Stimulated activated naive CD8-positive, alpha-beta T cell treated with anti-CD3 and anti-CD28 coated beads, Interleukin-15, amount 100 ng/mL, for 72 hours (primary cell): ENCODE measurements around the gene DIPK1C.

Experiments used
- ATAC-seq: fragments of 150-1000 bp; cut with Tn5 transposase; 2 replicates; pipeline ENCODE4 v1.10.0; 2021; ENCODE audit warnings: mild to moderate bottlenecking, moderate library complexity
- DNase-seq, 2 donors: peaks; one replicate each; pipeline ENCODE4 v3.0.0; 2021 to 2022
- H3K27ac Mint-ChIP-seq, 2 donors: one replicate each; pipeline ENCODE4 v1.8.0; 2022; ENCODE audit warnings: mild to moderate bottlenecking in 2 of 2, mixed read lengths in 2 of 2, moderate library complexity in 2 of 2
- H3K27me3 Mint-ChIP-seq: one replicate; pipeline ENCODE4 v1.8.0; 2022; ENCODE audit warnings: mixed read lengths
- H3K4me1 Mint-ChIP-seq: one replicate; pipeline ENCODE4 v1.8.0; 2022; ENCODE audit warnings: mild to moderate bottlenecking, mixed read lengths
- H3K4me3 Mint-ChIP-seq, 2 donors: one replicate each; pipeline ENCODE4 v1.8.0; 2022; ENCODE audit warnings: mild to moderate bottlenecking in 2 of 2, mixed read lengths in 2 of 2, moderate library complexity in 1 of 2
- H3K9me3 Mint-ChIP-seq, 2 donors: one replicate each; pipeline ENCODE4 v1.8.0; 2022; ENCODE audit warnings: mixed read lengths in 2 of 2

Gene DIPK1C

GRCh38 chr18:74397572-74397971, 59.5 kb downstream of the DIPK1C start:
- no peak for DNase-seq
- no peak for ATAC-seq
- H3K27me3 Mint-ChIP-seq = no peaks in the 10 kb centered on the region
- H3K4me1 Mint-ChIP-seq = no peaks in the 10 kb centered on the region
- no peak overlapping the region for H3K4me3 Mint-ChIP-seq
- no peak overlapping the region for H3K27ac Mint-ChIP-seq
- H3K9me3 Mint-ChIP-seq = no peaks in the 10 kb centered on the region

GRCh38 chr18:74396171-74397169, 60.6 kb downstream of the DIPK1C start:
- H3K4me1 Mint-ChIP-seq = no peaks in the 10 kb centered on the region
- H3K27me3 Mint-ChIP-seq = no peaks in the 10 kb centered on the region
- H3K27ac Mint-ChIP-seq = no peak overlapping the region
- no peak overlapping the region for H3K4me3 Mint-ChIP-seq
- no peak for DNase-seq
- no peaks in the 10 kb centered on the region for H3K9me3 Mint-ChIP-seq
- no peak for ATAC-seq

- no peak overlapping the region for H3K27ac Mint-ChIP-seq
- ATAC-seq = no peak
- H3K4me3 Mint-ChIP-seq = no peak overlapping the region
- no peaks in the 10 kb centered on the region for H3K9me3 Mint-ChIP-seq
- H3K4me1 Mint-ChIP-seq = peaks cover 7% of the 10 kb centered on the region
- no peak for DNase-seq
- H3K27me3 Mint-ChIP-seq = no peaks in the 10 kb centered on the region
Measured at GRCh38 chr18:74395648-74396154, 61.4 kb downstream of the DIPK1C start.

GRCh38 chr18:74395006-74395405, 62.1 kb downstream of the DIPK1C start:
- H3K9me3 Mint-ChIP-seq = no peaks in the 10 kb centered on the region
- no peak overlapping the region for H3K27ac Mint-ChIP-seq
- no peak overlapping the region for H3K4me3 Mint-ChIP-seq
- no peaks in the 10 kb centered on the region for H3K27me3 Mint-ChIP-seq
- ATAC-seq (no peak), DNase-seq (no peak)
- H3K4me1 Mint-ChIP-seq = peaks cover 14% of the 10 kb centered on the region

GRCh38 chr18:74392323-74392722, 64.8 kb downstream of the DIPK1C start:
- Mint-ChIP-seq H3K9me3 (no peaks in the 10 kb centered on the region), H3K27ac (no peak overlapping the region), H3K27me3 (no peaks in the 10 kb centered on the region), H3K4me3 (no peak overlapping the region), H3K4me1 (peaks cover 14% of the 10 kb centered on the region)
- ATAC-seq = no peak
- no peak for DNase-seq

- no peaks in the 10 kb centered on the region for H3K9me3 Mint-ChIP-seq
- H3K27ac Mint-ChIP-seq = no peak overlapping the region
- ATAC-seq (peak; percentile 69), DNase-seq (no peak)
- no peaks in the 10 kb centered on the region for H3K27me3 Mint-ChIP-seq
- no peak overlapping the region for H3K4me3 Mint-ChIP-seq
- peaks cover 14% of the 10 kb centered on the region for H3K4me1 Mint-ChIP-seq
Measured at GRCh38 chr18:74390900-74391299, 66.2 kb downstream of the DIPK1C start.

GRCh38 chr18:74389991-74390390, 67.1 kb downstream of the DIPK1C start:
- Mint-ChIP-seq H3K9me3 (no peaks in the 10 kb centered on the region), H3K27me3 (no peaks in the 10 kb centered on the region), H3K4me3 (no peak overlapping the region), H3K27ac (no peak overlapping the region), H3K4me1 (peaks cover 14% of the 10 kb centered on the region)
- ATAC-seq (no peak), DNase-seq (no peak)

GRCh38 chr18:74389171-74389927, 67.8 kb downstream of the DIPK1C start:
- ATAC-seq = no peak
- DNase-seq = no peak
- H3K27me3 Mint-ChIP-seq = no peaks in the 10 kb centered on the region
- peak overlapping the region in 1 of 2 donors; percentile 15 for H3K27ac Mint-ChIP-seq
- H3K4me1 Mint-ChIP-seq = peaks cover 14% of the 10 kb centered on the region
- no peaks in the 10 kb centered on the region for H3K9me3 Mint-ChIP-seq
- H3K4me3 Mint-ChIP-seq = no peak overlapping the region

- peaks cover 14% of the 10 kb centered on the region for H3K4me1 Mint-ChIP-seq
- ATAC-seq = no peak
- H3K4me3 Mint-ChIP-seq = no peak overlapping the region
- no peak overlapping the region for H3K27ac Mint-ChIP-seq
- H3K27me3 Mint-ChIP-seq = no peaks in the 10 kb centered on the region
- no peaks in the 10 kb centered on the region for H3K9me3 Mint-ChIP-seq
- DNase-seq = no peak
Measured at GRCh38 chr18:74388227-74388626, 68.9 kb downstream of the DIPK1C start.

GRCh38 chr18:74387383-74387782, 69.7 kb downstream of the DIPK1C start:
- ATAC-seq = no peak
- H3K27me3 Mint-ChIP-seq = no peaks in the 10 kb centered on the region
- no peak for DNase-seq
- no peak overlapping the region for H3K27ac Mint-ChIP-seq
- H3K9me3 Mint-ChIP-seq = no peaks in the 10 kb centered on the region
- H3K4me3 Mint-ChIP-seq = no peak overlapping the region
- peaks cover 14% of the 10 kb centered on the region for H3K4me1 Mint-ChIP-seq
